NCI-H2081 (cell line): ENCODE data around the gene FAM185A.
"Not testable (repeated sequence)": the region's sequence is repeated elsewhere in the genome, so short reads cannot be mapped to it uniquely, and the experiment has no call there.

Experiments used
- DNase-seq, 2 experiments: peaks; one replicate each; lab custom pipeline; 2025; lab: John Stamatoyannopoulos, UW

Gene FAM185A

GRCh38 chr7:102778663-102779062 is 29.9 kb downstream of the FAM185A start:
- DNase-seq, result not testable (repeated sequence)

- DNase-seq, result not testable (repeated sequence)
Observed at GRCh38 chr7:102780926-102781325, 32.1 kb downstream of the FAM185A start.

- not testable (repeated sequence) for DNase-seq
Observed at GRCh38 chr7:102788770-102789169, 40.0 kb downstream of the FAM185A start.

GRCh38 chr7:102790364-102791100 is 41.7 kb downstream of the FAM185A start:
- not testable (repeated sequence) for DNase-seq

GRCh38 chr7:102791367-102791766 is 42.6 kb downstream of the FAM185A start:
- not testable (repeated sequence) for DNase-seq

GRCh38 chr7:102791831-102792230 is 43.0 kb downstream of the FAM185A start:
- DNase-seq, result not testable (repeated sequence)

- not testable (repeated sequence) for DNase-seq
Observed at GRCh38 chr7:102794567-102794966, 45.8 kb downstream of the FAM185A start.

- not testable (repeated sequence) for DNase-seq
Observed at GRCh38 chr7:102795987-102796595, 47.3 kb downstream of the FAM185A start.

- no peak for DNase-seq
Observed at GRCh38 chr7:102806613-102807012, 57.8 kb downstream of the FAM185A start.

GRCh38 chr7:102810916-102811315 is 62.1 kb downstream of the FAM185A start:
- no peak for DNase-seq

GRCh38 chr7:102811942-102812678 is 63.3 kb downstream of the FAM185A start:
- no peak for DNase-seq

- DNase-seq, result no peak
Observed at GRCh38 chr7:102813191-102814024, 64.6 kb downstream of the FAM185A start.

- no peak for DNase-seq
Observed at GRCh38 chr7:102814025-102814471, 65.2 kb downstream of the FAM185A start.

GRCh38 chr7:102817616-102818573 is 69.1 kb downstream of the FAM185A start:
- DNase-seq, result no peak

GRCh38 chr7:102819151-102819550 is 70.4 kb downstream of the FAM185A start:
- DNase-seq, result no peak

- no peak for DNase-seq
Observed at GRCh38 chr7:102821994-102822747, 73.4 kb downstream of the FAM185A start.

- DNase-seq, result no peak
Observed at GRCh38 chr7:102823390-102824119, 74.8 kb downstream of the FAM185A start.

GRCh38 chr7:102828286-102828685 is 79.5 kb downstream of the FAM185A start:
- no peak for DNase-seq

GRCh38 chr7:102829075-102829474 is 80.3 kb downstream of the FAM185A start:
- no peak for DNase-seq
